GM18868 (cell line): ENCODE measurements around the gene CRACDL.

Experiments
- ATAC-seq: cut with Tn5 transposase; IDR thresholded peaks from one replicate; pipeline ENCODE4 v1.9.1; 2021; ENCODE audit warnings: mild to moderate bottlenecking, moderate library complexity; ENCODE audit not compliant: unreplicated experiment

Gene CRACDL

GRCh38 chr2:98927027-98927426 is 9.0 kb downstream of the CRACDL start:
- no peak for ATAC-seq

GRCh38 chr2:98926601-98927000 is 9.4 kb downstream of the CRACDL start:
- ATAC-seq, result no peak

GRCh38 chr2:98924910-98925309 is 11.1 kb downstream of the CRACDL start:
- ATAC-seq, result no peak

- ATAC-seq, result no peak
Observed at GRCh38 chr2:98924038-98924830, 11.8 kb downstream of the CRACDL start.

GRCh38 chr2:98923244-98923940 is 12.6 kb downstream of the CRACDL start:
- no peak for ATAC-seq

GRCh38 chr2:98921062-98921461 is 15.0 kb downstream of the CRACDL start:
- no peak for ATAC-seq

- no peak for ATAC-seq
Observed at GRCh38 chr2:98917031-98917471, 19.0 kb downstream of the CRACDL start.

- no peak for ATAC-seq
Observed at GRCh38 chr2:98915751-98916358, 20.2 kb downstream of the CRACDL start.

GRCh38 chr2:98914713-98915580 is 21.1 kb downstream of the CRACDL start:
- no peak for ATAC-seq

- ATAC-seq, result no peak
Observed at GRCh38 chr2:98913916-98914712, 21.9 kb downstream of the CRACDL start.

- ATAC-seq, result no peak
Observed at GRCh38 chr2:98912957-98913915, 22.8 kb downstream of the CRACDL start.

- no peak for ATAC-seq
Observed at GRCh38 chr2:98912221-98912851, 23.7 kb downstream of the CRACDL start.

GRCh38 chr2:98911376-98912154 is 24.5 kb downstream of the CRACDL start:
- ATAC-seq, result no peak

- ATAC-seq, result no peak
Observed at GRCh38 chr2:98911126-98911375, 25.0 kb downstream of the CRACDL start.

- no peak for ATAC-seq
Observed at GRCh38 chr2:98910349-98911125, 25.5 kb downstream of the CRACDL start.

GRCh38 chr2:98909317-98910211 is 26.5 kb downstream of the CRACDL start:
- ATAC-seq, result no peak
